GM23338 (cell line): ENCODE measurements around the gene S100A16.

Experiments
- CREB1 ChIP-seq: fragments of 250-450 bp; sonication (Bioruptor Pico); IDR thresholded peaks from 2 replicates; pipeline ENCODE4 v1.5.0; 2020; ENCODE audit warnings: low read depth, mild to moderate bottlenecking, moderate library complexity
- ETS1 ChIP-seq: IDR thresholded peaks from 2 replicates; pipeline ENCODE4 v1.6.1; 2016; ENCODE audit warnings: antibody characterized with exemption
- EZH2 ChIP-seq: fragments of 200-600 bp; sonication (generic); IDR thresholded peaks from one replicate; pipeline ENCODE4 v1.8.0; 2017; ENCODE audit warnings: antibody characterized with exemption, mild to moderate bottlenecking, low read depth; ENCODE audit not compliant: unreplicated experiment
- EZH2phosphoT487 ChIP-seq: fragments of 200-600 bp; sonication (generic); IDR thresholded peaks from one replicate; pipeline ENCODE4 v1.8.1; 2018; ENCODE audit warnings: antibody characterized with exemption; ENCODE audit not compliant: unreplicated experiment
- JUNB ChIP-seq: IDR thresholded peaks from one replicate; pipeline ENCODE4 v1.6.1; 2016; ENCODE audit warnings: antibody characterized with exemption; ENCODE audit not compliant: unreplicated experiment
- NANOG ChIP-seq: IDR thresholded peaks from 2 replicates; pipeline ENCODE4 v1.6.1; 2016; ENCODE audit warnings: antibody characterized with exemption, borderline replicate concordance
- POLR2AphosphoS5 ChIP-seq: IDR thresholded peaks from 2 replicates; pipeline ENCODE4 v1.6.1; 2016; ENCODE audit warnings: antibody characterized with exemption, low read depth
- STAT1 ChIP-seq: IDR thresholded peaks from one replicate; pipeline ENCODE4 v1.6.1; 2016; ENCODE audit warnings: antibody characterized with exemption; ENCODE audit not compliant: unreplicated experiment
- ZNF114 ChIP-seq: fragments of 250-450 bp; sonication (Bioruptor Pico); IDR thresholded peaks from 2 replicates; pipeline ENCODE4 v1.5.0; 2020; ENCODE audit warnings: mild to moderate bottlenecking, moderate library complexity
- ZNF331 ChIP-seq: fragments of 250-450 bp; sonication (Bioruptor Pico); IDR thresholded peaks from 2 replicates; pipeline ENCODE4 v1.5.0; 2020; ENCODE audit warnings: low read depth, mild to moderate bottlenecking, moderate library complexity
- ZNF462 ChIP-seq: fragments of 250-450 bp; sonication (Bioruptor Pico); IDR thresholded peaks from 2 replicates; pipeline ENCODE4 v1.5.0; 2020; ENCODE audit warnings: mild to moderate bottlenecking, moderate library complexity
- TF ChIP-seq, protein P1 (sequence below), 2 experiments: fragments of 200-600 bp in 1 of 2; sonication (generic) in 1 of 2; conservative IDR thresholded peaks; 2 replicates each; pipeline versions ENCODE4 v1.5.1 to v1.6.1; 2016 to 2017; ENCODE audit warnings: antibody characterized with exemption in 2 of 2, low read depth in 2 of 2, mild to moderate bottlenecking in 2 of 2, moderate library complexity in 1 of 2
- TF ChIP-seq, protein P2 (sequence below): IDR thresholded peaks from one replicate; pipeline ENCODE4 v1.6.1; 2018; ENCODE audit warnings: antibody characterized with exemption; ENCODE audit not compliant: unreplicated experiment

DNA sequence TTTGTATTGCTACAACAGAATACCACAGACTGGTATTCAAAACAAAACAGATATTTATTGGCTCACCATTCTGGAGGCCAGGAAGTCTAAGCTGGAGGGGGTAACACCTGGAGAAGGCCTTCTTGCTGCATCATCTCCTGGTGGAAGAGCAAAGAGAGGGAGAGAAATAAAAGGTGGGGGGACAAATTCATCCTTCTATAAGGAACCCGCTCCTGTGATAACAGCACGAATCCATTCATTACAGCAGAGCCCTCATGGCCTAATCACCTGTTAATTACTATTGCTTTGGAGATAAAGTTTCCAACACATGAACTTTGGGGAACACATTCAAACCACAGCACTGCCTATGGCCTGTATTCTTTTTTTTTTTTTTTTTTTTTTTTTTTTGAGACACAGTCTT, 52.7 kb downstream of the S100A16 start:
- TF ChIP-seq JUNB (no peak), EZH2phosphoT487 (no peak), POLR2AphosphoS5 (no peak), ZNF331 (CRISPR knock-in tag) (no peak), EZH2 (no peak), NANOG (no peak), ETS1 (no peak), ZNF462 (CRISPR knock-in tag) (no peak), CREB1 (CRISPR knock-in tag) (no peak), ZNF114 (CRISPR knock-in tag) (no peak), STAT1 (no peak)
- TF ChIP-seq, protein P1, sequence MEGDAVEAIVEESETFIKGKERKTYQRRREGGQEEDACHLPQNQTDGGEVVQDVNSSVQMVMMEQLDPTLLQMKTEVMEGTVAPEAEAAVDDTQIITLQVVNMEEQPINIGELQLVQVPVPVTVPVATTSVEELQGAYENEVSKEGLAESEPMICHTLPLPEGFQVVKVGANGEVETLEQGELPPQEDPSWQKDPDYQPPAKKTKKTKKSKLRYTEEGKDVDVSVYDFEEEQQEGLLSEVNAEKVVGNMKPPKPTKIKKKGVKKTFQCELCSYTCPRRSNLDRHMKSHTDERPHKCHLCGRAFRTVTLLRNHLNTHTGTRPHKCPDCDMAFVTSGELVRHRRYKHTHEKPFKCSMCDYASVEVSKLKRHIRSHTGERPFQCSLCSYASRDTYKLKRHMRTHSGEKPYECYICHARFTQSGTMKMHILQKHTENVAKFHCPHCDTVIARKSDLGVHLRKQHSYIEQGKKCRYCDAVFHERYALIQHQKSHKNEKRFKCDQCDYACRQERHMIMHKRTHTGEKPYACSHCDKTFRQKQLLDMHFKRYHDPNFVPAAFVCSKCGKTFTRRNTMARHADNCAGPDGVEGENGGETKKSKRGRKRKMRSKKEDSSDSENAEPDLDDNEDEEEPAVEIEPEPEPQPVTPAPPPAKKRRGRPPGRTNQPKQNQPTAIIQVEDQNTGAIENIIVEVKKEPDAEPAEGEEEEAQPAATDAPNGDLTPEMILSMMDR (conservative IDR thresholded peaks at IDR 0.05; ENCODE audit: low read depth in 2 of 2), result no peak
- TF ChIP-seq, protein P2, sequence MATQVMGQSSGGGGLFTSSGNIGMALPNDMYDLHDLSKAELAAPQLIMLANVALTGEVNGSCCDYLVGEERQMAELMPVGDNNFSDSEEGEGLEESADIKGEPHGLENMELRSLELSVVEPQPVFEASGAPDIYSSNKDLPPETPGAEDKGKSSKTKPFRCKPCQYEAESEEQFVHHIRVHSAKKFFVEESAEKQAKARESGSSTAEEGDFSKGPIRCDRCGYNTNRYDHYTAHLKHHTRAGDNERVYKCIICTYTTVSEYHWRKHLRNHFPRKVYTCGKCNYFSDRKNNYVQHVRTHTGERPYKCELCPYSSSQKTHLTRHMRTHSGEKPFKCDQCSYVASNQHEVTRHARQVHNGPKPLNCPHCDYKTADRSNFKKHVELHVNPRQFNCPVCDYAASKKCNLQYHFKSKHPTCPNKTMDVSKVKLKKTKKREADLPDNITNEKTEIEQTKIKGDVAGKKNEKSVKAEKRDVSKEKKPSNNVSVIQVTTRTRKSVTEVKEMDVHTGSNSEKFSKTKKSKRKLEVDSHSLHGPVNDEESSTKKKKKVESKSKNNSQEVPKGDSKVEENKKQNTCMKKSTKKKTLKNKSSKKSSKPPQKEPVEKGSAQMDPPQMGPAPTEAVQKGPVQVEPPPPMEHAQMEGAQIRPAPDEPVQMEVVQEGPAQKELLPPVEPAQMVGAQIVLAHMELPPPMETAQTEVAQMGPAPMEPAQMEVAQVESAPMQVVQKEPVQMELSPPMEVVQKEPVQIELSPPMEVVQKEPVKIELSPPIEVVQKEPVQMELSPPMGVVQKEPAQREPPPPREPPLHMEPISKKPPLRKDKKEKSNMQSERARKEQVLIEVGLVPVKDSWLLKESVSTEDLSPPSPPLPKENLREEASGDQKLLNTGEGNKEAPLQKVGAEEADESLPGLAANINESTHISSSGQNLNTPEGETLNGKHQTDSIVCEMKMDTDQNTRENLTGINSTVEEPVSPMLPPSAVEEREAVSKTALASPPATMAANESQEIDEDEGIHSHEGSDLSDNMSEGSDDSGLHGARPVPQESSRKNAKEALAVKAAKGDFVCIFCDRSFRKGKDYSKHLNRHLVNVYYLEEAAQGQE, result no peak
